Mucosa of stomach (tissue), 1 donor: ENCODE data around the gene GAPT.

Source experiments
- H3K27me3 ChIP-seq: one replicate; pipeline ENCODE4 v1.7.0; 2013; ENCODE audit warnings: mild to moderate bottlenecking, low read length; ENCODE audit not compliant: control insufficient read depth, insufficient read depth
- H3K36me3 ChIP-seq: one replicate; pipeline ENCODE4 v1.7.0; 2013; ENCODE audit warnings: low read length; ENCODE audit not compliant: control insufficient read depth, insufficient read depth
- H3K4me1 ChIP-seq: one replicate; pipeline ENCODE4 v1.7.0; 2013; ENCODE audit warnings: mild to moderate bottlenecking, low read length; ENCODE audit not compliant: control insufficient read depth, insufficient read depth
- H3K4me3 ChIP-seq: one replicate; pipeline ENCODE4 v1.7.0; 2013; ENCODE audit warnings: low read length
- H3K9ac ChIP-seq: one replicate; pipeline ENCODE4 v1.7.0; 2013; ENCODE audit warnings: mild to moderate bottlenecking, low read length, moderate library complexity
- H3K9me3 ChIP-seq: one replicate; pipeline ENCODE4 v1.7.0; 2013; ENCODE audit warnings: mild to moderate bottlenecking, low read length, moderate library complexity; ENCODE audit not compliant: control insufficient read depth
- donor health status: Pancreatic carcinoma.

Gene GAPT

DNA sequence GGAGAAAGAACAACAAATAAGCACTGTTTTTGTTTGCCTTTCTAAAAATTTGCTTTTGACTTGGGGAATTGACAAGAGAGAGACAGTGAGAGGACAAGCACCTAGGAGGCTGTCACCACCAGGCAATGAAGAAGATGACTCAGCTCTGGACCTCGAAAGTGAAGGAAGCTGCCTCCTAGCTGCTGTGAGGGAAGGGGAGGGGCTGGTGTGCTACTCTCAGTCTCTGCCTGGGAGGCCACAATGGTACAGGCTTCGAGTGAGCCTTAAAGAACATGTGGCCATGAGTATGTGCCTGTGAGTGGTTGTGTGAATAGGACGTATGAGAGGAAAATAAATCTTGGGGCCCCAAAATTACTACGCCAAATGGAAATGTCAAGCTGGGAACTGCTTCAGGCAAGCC is 24.3 kb upstream of the GAPT start:
- Histone ChIP-seq H3K36me3 (no peaks in the 10 kb centered on the region), H3K4me1 (no peaks in the 10 kb centered on the region), H3K27me3 (no peaks in the 10 kb centered on the region), H3K4me3 (no peak overlapping the region), H3K9me3 (no peaks in the 10 kb centered on the region), H3K9ac (no peak overlapping the region)

DNA sequence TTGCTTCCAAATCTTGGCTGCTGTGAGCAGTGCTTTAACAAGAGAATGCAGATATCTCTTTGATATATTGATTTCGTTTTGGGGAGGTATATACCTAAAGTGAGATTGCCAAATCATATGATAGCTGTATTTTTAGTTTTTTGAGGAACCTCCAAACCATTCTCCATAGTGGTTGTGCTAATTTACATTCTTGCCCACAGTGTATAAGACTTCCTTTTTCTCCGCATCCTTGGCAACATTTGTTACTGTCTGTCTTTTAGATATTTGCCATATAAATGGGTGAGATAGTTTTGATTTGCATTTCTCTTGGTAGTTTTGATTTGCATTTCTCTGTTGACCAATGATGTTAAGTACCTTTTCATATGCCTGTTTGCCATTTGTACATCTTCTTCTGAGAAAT is 21.3 kb upstream of the GAPT start:
- no peaks in the 10 kb centered on the region for H3K4me1 ChIP-seq
- H3K4me3 ChIP-seq: no peak overlapping the region
- H3K36me3 ChIP-seq: no peaks in the 10 kb centered on the region
- H3K9ac ChIP-seq: no peak overlapping the region
- no peaks in the 10 kb centered on the region for H3K27me3 ChIP-seq
- H3K9me3 ChIP-seq: no peaks in the 10 kb centered on the region

DNA sequence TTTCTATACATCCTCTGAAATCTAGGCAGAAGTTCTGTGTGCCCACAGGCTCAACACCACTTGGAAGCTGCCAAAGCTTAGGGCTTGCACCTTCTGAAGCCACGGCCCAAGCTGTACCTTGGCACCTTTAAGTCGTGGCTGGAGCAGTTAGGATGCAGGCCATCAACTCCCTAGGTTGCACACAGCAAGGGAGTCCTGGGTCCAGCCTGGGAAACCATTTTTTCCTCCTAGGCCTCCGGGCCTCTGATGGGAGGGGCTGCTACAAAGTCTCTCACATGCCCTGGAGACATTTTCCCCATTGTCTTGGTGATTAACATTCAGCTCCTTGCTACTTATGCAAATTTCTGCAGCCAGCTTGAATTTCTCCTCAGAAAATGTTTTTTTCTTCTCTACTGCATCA is 15.8 kb upstream of the GAPT start:
- Histone ChIP-seq H3K9ac (no peak overlapping the region), H3K4me1 (no peaks in the 10 kb centered on the region), H3K27me3 (no peaks in the 10 kb centered on the region), H3K4me3 (no peak overlapping the region), H3K36me3 (no peaks in the 10 kb centered on the region), H3K9me3 (no peaks in the 10 kb centered on the region)

DNA sequence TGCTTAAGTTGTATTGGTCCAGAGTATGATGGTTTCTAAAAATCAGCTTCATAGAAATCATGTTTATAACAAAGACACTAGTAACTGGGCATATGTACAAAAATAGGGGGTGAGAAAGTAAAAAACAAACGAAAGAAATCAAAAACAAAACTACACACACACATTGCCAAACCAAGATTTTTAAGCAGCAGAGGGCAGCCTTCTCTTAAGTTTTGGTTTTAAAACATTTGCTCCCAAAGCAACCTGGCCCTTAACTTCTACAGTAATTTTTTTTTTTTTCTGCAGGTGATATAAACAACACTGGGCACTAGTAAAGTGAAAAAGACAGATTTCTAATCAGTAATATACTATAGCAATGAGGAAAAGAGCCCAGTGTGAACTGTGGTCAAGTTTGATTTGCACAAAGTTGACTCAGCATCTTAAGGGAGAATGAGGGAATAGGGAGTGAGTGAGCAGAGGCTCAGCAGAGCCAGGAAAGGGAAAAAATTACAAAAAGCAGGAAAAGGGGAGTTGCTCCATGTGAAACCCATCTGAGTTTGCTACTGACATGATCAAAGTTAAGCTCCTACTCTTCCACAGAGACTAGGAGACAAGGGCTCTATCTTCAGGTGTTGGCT is 13.4 kb upstream of the GAPT start:
- Histone ChIP-seq H3K9me3 (no peaks in the 10 kb centered on the region), H3K27me3 (no peaks in the 10 kb centered on the region), H3K36me3 (no peaks in the 10 kb centered on the region), H3K9ac (no peak overlapping the region), H3K4me3 (no peak overlapping the region), H3K4me1 (no peaks in the 10 kb centered on the region)

DNA sequence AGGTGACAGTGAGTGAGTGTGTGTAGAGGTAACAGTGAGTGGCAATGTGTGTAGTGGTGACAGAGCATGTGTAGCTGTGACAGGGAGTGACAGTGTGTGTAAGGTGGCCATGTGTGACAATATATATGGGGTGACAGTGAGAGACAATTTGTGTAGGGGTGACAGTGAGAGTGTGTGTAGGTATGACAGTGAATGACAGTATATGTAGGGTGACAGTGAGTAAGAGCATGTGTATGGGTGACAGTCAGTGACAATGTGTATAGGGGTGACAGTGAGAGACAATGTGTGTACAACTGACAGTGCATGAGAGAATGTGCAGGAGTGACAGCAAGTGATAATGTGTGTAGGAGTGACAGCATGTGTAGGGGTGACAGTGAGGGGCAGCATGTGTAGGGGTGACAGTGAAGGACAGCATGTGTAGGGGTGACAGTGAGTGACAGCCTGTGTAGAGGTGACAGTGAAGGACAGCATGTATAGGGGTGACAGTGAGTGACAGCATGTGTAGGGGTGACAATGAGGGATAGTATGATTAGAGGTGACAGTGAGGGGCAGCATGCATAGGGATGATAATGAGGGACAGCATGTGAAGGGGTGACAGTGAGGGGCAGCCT is 10.1 kb upstream of the GAPT start:
- H3K36me3 ChIP-seq: no peaks in the 10 kb centered on the region
- H3K9ac ChIP-seq: no peak overlapping the region
- H3K4me1 ChIP-seq: no peaks in the 10 kb centered on the region
- no peak overlapping the region for H3K4me3 ChIP-seq
- H3K27me3 ChIP-seq: no peaks in the 10 kb centered on the region
- H3K9me3 ChIP-seq: no peaks in the 10 kb centered on the region

DNA sequence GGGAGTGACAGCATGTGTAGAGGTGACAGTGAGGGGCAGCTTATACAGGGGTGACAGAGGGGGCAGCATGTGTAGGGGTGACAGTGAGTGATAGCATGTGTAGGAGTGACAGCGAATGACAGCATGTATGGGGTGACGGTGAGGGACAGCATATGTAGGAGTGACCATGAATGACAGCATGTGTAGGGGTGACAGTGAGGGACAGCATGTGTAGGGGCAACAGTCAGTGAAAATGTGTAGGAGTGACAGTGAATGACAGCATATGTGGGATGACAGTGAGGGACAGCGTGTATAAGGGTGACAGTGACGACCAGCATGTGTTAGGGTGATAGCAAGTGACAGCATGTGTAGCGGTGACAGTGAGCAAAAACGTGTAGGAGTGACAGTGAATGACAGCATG is 9.4 kb upstream of the GAPT start:
- H3K9ac ChIP-seq: no peak overlapping the region
- no peaks in the 10 kb centered on the region for H3K27me3 ChIP-seq
- no peaks in the 10 kb centered on the region for H3K9me3 ChIP-seq
- no peaks in the 10 kb centered on the region for H3K4me1 ChIP-seq
- no peak overlapping the region for H3K4me3 ChIP-seq
- no peaks in the 10 kb centered on the region for H3K36me3 ChIP-seq

DNA sequence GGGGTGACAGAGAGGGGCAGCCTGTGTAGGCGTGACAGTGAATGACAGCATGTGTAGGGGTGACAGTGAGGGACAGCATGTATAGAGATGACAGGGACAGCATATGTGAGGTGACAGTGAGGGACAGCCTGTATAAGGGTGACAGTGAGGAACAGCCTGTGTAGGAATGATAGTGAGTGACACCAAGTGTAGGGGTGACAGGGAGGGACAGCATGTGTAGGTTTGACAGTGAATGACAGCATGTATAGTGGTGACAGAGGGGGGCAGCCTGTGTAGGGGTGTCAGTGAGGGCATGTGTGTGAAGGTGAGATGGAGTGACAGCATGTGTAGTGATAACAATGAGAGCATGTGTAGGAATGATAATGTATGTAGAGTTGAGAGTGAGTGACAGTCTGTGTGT is 8.7 kb upstream of the GAPT start:
- H3K9me3 ChIP-seq: no peaks in the 10 kb centered on the region
- no peaks in the 10 kb centered on the region for H3K4me1 ChIP-seq
- no peak overlapping the region for H3K9ac ChIP-seq
- no peak overlapping the region for H3K4me3 ChIP-seq
- no peaks in the 10 kb centered on the region for H3K27me3 ChIP-seq
- no peaks in the 10 kb centered on the region for H3K36me3 ChIP-seq

DNA sequence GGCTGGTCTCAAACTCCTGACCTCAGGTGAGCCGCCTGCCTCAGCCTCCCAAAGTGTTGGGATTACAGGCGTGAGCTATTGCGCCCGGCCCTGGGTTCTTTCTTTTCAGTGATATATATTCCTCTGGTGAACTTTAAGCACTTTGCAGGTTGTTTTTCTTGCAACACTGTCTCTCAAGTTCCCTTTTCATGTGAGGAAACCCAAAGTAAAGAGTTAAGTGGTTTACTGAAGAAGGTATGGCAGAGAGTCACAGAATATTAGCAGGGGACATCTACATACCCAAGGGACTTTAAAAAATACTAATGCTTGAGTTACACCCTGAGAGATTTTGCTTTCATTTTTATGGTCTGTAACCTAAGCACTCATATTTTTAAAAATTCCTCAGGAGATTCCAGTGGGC is 6.7 kb upstream of the GAPT start:
- no peak overlapping the region for H3K9ac ChIP-seq
- H3K4me1 ChIP-seq: no peaks in the 10 kb centered on the region
- H3K9me3 ChIP-seq: no peaks in the 10 kb centered on the region
- no peaks in the 10 kb centered on the region for H3K27me3 ChIP-seq
- no peaks in the 10 kb centered on the region for H3K36me3 ChIP-seq
- no peak overlapping the region for H3K4me3 ChIP-seq

DNA sequence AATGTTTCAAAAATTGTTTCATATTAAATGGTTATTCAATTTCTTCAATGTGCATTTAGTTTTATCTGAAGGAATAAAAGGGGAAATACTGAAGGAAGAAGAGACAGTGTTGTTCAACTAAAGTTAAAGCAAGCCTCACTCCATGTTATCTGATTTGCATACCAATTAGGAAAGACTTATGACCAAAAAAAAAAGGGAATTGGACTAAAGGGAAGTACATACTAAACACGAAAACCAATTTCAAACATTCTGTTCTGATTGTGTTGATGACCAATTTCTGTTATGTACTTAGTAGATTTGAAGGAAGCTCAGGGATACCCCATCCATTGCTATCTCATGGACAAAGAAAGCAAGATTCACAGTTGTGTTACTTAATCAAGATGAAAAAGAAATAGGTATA is 4.9 kb upstream of the GAPT start:
- no peak overlapping the region for H3K9ac ChIP-seq
- no peaks in the 10 kb centered on the region for H3K27me3 ChIP-seq
- no peaks in the 10 kb centered on the region for H3K4me1 ChIP-seq
- H3K36me3 ChIP-seq: no peaks in the 10 kb centered on the region
- no peak overlapping the region for H3K4me3 ChIP-seq
- no peaks in the 10 kb centered on the region for H3K9me3 ChIP-seq

DNA sequence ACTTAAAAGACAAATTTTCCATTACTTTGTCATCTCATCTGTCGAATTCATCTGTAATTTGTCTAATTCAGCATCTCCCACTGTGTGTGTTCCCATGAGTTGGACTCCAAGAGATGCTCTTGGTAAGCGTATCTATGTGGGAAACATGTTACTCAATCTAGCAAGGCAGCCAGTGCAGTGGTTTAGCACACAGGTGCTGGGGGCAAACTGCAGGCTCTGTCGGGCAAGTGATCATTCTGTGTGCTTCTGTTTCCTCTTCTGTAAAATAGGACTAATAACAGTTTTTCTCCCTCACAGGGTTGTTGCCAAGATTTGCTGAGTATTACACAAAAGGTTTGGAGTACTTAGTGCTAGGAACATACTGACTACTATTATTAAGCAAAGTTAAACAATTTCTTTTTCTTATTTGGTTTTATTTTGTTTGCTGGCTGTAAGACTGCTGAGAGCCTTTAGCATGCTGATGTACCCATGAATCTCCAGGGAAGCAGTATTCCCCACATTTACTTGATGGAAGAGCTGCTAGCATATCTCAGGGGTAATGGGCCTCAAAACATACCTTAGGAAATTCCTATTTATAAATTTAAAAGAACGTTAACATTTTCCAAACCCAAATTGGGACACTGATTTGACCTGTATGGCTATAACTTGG is 709 bp upstream of the GAPT start:
- H3K4me3 ChIP-seq: no peak overlapping the region
- no peaks in the 10 kb centered on the region for H3K36me3 ChIP-seq
- no peaks in the 10 kb centered on the region for H3K9me3 ChIP-seq
- H3K4me1 ChIP-seq: no peaks in the 10 kb centered on the region
- no peaks in the 10 kb centered on the region for H3K27me3 ChIP-seq
- no peak overlapping the region for H3K9ac ChIP-seq

DNA sequence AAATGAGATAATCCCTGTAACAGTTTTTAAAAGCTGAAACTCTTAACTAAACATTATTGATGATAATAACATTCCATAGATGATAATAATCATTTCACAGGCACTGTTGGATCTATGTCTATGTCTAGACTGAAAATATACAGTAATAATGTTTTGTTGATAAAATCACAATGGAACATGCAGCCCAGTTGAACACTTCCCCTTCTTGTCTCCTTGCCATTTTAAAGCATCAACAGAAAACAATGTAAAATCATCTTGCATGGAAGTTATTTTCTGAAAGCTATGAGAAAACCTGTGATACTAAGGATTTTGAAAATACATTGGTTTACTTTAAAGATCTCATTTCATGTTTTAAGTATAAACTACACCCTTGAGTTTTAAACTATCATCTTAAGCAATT is 1.9 kb downstream of the GAPT start:
- H3K9me3 ChIP-seq: no peaks in the 10 kb centered on the region
- H3K9ac ChIP-seq: no peak overlapping the region
- H3K36me3 ChIP-seq: no peaks in the 10 kb centered on the region
- no peak overlapping the region for H3K4me3 ChIP-seq
- H3K4me1 ChIP-seq: no peaks in the 10 kb centered on the region
- no peaks in the 10 kb centered on the region for H3K27me3 ChIP-seq

DNA sequence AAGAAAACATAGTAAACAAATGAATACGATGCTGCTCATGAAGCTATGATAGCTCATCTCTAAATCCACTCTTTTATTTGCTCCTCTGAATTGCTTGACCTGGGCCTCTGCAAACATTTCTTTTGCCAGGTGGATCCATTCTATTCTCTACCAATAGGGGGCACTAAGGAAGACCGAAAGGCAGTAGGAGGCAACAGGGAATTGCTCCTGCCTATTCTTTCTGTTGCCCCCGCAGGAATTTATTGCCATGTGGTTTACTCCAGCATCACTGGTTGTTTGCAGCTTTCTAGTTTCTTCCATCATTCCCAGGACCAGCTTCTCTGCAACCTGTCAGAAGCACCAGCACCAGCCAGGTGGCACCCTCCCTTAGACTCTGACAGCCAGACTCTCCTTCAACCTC is 5.3 kb downstream of the GAPT start:
- Histone ChIP-seq H3K36me3 (no peaks in the 10 kb centered on the region), H3K9me3 (no peaks in the 10 kb centered on the region), H3K4me1 (no peaks in the 10 kb centered on the region), H3K4me3 (no peak overlapping the region), H3K27me3 (no peaks in the 10 kb centered on the region), H3K9ac (no peak overlapping the region)
